Head of caudate nucleus (tissue), 42 donors: ENCODE data around the gene SCO1.

Experiments used
- DNase-seq, 42 donors: peaks; one replicate each; pipeline versions ENCODE4 v3.0.0 to v3.0.0-alpha.2; 2020 to 2021; ENCODE audit warnings: mixed read lengths in 7 of 42
- intact Hi-C: fragments of 100-400 bp; cut with DNase I; formaldehyde crosslinking; loops from one replicate; pipeline ENCODE4 v1.15.0; 2022

Gene SCO1

DNA sequence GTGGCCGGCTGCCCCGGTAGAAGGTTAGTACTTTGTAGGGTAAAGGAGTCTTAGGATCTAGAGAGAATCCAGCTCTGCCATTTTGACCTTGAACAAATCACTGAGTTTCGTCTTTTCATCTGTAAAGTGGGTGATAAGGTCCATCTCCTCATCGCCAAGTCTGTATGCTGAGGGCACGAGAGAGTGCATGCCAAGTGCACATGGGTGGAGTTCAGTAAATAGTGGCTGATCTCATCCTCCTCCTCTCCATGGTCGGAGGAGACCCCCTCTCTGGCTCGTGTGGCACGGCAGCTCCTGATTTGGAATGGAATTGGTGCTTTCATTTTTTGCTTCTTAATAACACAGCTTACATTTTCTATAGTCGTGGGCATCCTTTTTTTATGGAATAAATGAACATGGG is 70.9 kb downstream of the SCO1 start:
- DNase-seq, result no peak
- intact Hi-C loops, result no loop called here

DNA sequence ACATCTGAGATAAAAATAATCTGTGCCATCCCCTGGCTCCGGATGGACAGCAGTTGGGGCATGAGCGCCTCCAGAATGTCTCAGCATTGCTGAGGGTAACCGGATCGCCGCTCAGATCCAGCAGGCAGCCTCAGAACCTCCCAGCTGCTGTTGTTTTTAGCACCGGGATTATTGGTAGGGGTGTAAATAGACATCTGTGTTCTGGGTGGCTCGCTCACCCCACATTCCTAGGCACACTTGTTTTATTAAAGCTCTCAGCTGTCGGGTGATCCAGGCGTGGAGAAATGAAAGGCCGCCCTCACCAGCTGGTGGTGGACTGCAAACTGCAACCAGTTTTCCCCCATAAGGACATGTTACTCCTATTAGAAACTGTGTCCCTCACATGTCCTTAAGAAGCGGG is 72.4 kb downstream of the SCO1 start:
- DNase-seq, result no peak
- intact Hi-C loops, result no loop called here

DNA sequence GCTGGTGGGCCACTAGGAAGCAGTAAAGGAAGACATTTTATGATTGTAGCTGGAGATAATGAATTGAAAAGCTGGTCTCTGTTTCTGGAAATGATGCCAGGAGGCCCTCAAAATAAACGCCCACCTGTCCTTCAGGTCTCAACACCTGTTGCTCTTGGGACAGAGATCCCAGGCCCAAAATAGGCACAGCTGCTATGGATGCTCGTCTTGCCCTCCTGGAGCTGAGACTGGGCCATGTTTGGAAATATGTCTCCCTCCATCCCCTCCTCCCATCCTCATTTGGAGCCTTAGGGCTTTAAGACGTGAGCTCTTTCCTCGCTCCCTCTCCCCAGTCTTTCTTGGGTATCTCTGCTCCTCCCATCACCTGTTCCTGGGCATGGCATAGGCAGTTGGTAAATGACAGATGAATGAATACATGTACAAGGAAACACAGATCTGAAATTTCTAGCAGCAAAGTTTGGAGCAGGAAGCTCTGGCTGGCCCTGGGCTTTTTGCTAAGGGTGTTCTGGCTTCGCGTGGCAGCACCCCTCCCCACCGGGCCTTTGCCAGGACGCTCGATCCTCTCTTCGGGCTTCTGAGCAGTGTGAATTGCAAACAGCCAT is 73.5 kb downstream of the SCO1 start:
- DNase-seq, result no peak
- intact Hi-C loops, result no loop called here

DNA sequence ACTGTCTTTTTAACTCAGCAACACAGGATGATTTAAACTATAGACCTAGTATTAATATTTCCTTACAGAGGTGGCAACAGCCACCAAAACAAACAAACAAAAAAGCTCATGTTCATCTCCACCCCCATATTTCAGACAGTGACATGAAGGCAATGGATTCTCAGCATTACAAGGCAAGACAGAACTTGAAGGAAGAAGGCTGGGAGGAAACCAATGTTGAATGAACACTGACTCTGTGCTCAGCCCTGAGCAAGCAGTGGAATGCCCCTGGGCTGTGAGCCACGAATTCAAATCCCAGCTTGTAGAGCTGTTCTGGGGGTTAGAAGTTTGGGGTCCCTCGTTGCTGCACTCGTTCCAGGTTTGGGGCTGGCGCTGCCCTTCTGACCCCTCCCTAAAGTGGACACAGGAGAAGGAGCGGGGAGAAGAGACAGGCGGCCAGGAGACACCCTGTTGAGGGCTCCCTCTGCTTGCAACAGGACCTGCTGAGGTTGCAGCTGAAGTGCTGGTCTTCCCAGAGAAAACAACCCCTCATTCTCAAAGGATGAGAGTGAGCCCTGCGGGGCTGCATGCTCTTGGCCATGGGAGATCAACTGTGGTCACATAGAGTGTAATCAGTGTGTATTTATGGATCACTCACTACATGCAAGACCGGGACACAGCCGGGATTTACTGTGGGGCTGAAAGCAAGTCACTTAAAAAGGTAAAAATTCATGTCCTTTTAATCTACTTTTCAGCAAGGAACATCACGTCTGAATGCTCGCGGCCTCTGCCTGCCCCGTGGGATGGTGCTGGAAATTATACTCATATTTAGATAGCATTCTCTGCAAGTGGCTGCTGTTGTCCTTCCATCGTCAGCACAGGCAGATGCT is 74.5 kb downstream of the SCO1 start:
- intact Hi-C loops, result no loop called here

More for the DNA sequence above, 74.5 kb downstream of the SCO1 start:
- no peak for DNase-seq
